CD4-positive, alpha-beta T cell treated with Interleukin-17A for 4 hours (primary cell): ENCODE data around the gene MZT2B.
"Not testable (repeated sequence)": the region's sequence is repeated elsewhere in the genome, so short reads cannot be mapped to it uniquely, and the experiment has no call there.

Experiments
- DNase-seq: peaks from one replicate; pipeline ENCODE4 v3.0.0-alpha.2; 2020; ENCODE audit warnings: mixed read lengths

MZT2B gene

GRCh38 chr2:130180404-130181324 lies 1.4 kb upstream of the MZT2B start:
- not testable (repeated sequence) for DNase-seq

- DNase-seq: peak; percentile 98
Measured at GRCh38 chr2:130181325-130181879, 660 bp upstream of the MZT2B start, which contains the start of gene SMPD4. TSS of gene SMPD4 (minus strand) at chr2:130181602. CDS start at chr2:130176592, 5,010 bp downstream.

GRCh38 chr2:130182826-130183511 lies 907 bp downstream of the MZT2B start:
- not testable (repeated sequence) for DNase-seq

GRCh38 chr2:130183512-130184373 lies 1.7 kb downstream of the MZT2B start:
- no peak for DNase-seq

GRCh38 chr2:130185436-130185835 lies 3.4 kb downstream of the MZT2B start:
- no peak for DNase-seq

- DNase-seq: no peak
Measured at GRCh38 chr2:130185896-130186295, 3.8 kb downstream of the MZT2B start.

GRCh38 chr2:130186391-130186790 lies 4.3 kb downstream of the MZT2B start:
- DNase-seq: no peak

- no peak for DNase-seq
Measured at GRCh38 chr2:130187268-130187667, 5.2 kb downstream of the MZT2B start.

GRCh38 chr2:130187859-130188792 lies 6.1 kb downstream of the MZT2B start:
- not testable (repeated sequence) for DNase-seq

- not testable (repeated sequence) for DNase-seq
Measured at GRCh38 chr2:130188958-130189357, 6.9 kb downstream of the MZT2B start.

GRCh38 chr2:130190237-130190636 lies 8.2 kb downstream of the MZT2B start:
- no peak for DNase-seq

GRCh38 chr2:130191319-130191718 lies 9.3 kb downstream of the MZT2B start:
- DNase-seq: not testable (repeated sequence)

- not testable (repeated sequence) for DNase-seq
Measured at GRCh38 chr2:130192451-130192850, 10.4 kb downstream of the MZT2B start.

- not testable (repeated sequence) for DNase-seq
Measured at GRCh38 chr2:130193824-130194223, 11.8 kb downstream of the MZT2B start.

- not testable (repeated sequence) for DNase-seq
Measured at GRCh38 chr2:130195089-130195635, 13.1 kb downstream of the MZT2B start.

- not testable (repeated sequence) for DNase-seq
Measured at GRCh38 chr2:130196052-130196451, 14.0 kb downstream of the MZT2B start.

- DNase-seq: no peak
Measured at GRCh38 chr2:130198343-130198742, 16.3 kb downstream of the MZT2B start, which contains the start of gene TUBA3E. TSS of gene TUBA3E (minus strand) at chr2:130198439. CDS start at chr2:130198360, 79 bp downstream.

GRCh38 chr2:130202518-130202917 lies 20.5 kb downstream of the MZT2B start:
- DNase-seq: not testable (repeated sequence)

GRCh38 chr2:130203150-130203549 lies 21.1 kb downstream of the MZT2B start:
- DNase-seq: not testable (repeated sequence)

- not testable (repeated sequence) for DNase-seq
Measured at GRCh38 chr2:130207051-130207450, 25.0 kb downstream of the MZT2B start.

- not testable (repeated sequence) for DNase-seq
Measured at GRCh38 chr2:130219147-130219546, 37.1 kb downstream of the MZT2B start.
